ENCODE results near the gene ALG12. TPM values are rescaled to one million over a fixed set of nuclear protein-coding genes. Genes with fewer than 3 reads are reported as not detected.

Gene ALG12
- total and polyA plus RNA-seq, 2 of the 8 experiments (the other 6 are each of a cell fraction or from before 2014, with no cell fraction given): 13.4 to 22.5 TPM

DNA sequence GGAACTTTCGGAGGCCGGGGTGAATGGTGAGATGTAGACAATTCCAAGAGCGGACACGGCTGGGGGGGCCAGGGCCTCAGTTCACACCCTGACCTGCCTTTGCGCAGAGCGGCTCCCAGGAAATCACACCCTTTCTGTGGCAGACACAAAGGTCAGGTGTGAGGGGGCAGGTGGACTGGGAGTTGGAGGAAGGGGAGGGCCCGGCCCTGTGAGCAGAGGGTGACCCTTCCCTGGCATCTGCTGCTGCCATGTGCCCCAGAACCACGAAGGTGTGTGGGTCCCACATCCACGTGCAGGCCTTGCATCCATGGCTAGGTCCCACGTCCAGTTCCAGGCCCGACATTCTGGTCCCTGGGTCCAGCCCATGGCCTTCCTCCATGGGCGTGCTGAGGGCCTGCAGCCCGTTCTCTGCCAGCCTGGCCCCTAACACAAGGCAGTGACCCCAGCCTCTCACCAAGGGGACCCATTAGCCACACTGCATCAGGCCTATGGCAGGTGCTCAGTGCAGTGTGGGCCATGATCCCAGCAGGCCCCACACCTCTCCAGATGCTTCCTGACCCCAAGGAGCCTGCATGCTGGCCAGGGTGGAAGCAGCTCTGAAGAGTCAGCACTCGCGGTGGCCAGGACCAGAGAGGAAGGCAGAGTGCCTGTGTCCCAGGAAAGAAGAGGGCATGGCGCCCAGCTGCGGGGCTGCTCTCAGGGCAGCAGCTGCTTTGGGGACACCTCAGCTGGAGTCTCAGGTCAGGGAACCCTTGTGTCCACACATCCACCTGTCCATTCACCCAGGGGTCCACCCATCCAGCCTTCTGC is 23.5 kb upstream of the ALG12 start (continued):
- TF ChIP-seq TCF12 (IDR thresholded peaks at IDR 0.05; ENCODE audit: low read depth, low read length) (no peak), CHD2 (IDR thresholded peaks at IDR 0.05; ENCODE audit: low read length) (no peak), NANOG (IDR thresholded peaks at IDR 0.05; ENCODE audit: insufficient read depth, low read depth, low read length, poor library complexity, severe bottlenecking) (no peak), TAF7 (optimal IDR thresholded peaks at IDR 0.05; ENCODE audit: borderline replicate concordance, low read depth, low read length) (no peak), SIRT6 (IDR thresholded peaks at IDR 0.05; ENCODE audit: low read length) (no peak), CEBPB (IDR thresholded peaks at IDR 0.05; ENCODE audit: low read depth, low read length) (no peak)
- TF ChIP-seq, protein P1, sequence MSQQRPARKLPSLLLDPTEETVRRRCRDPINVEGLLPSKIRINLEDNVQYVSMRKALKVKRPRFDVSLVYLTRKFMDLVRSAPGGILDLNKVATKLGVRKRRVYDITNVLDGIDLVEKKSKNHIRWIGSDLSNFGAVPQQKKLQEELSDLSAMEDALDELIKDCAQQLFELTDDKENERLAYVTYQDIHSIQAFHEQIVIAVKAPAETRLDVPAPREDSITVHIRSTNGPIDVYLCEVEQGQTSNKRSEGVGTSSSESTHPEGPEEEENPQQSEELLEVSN (IDR thresholded peaks at IDR 0.05): no peak

Measured in H1 (cell line).